HepG2 (cell line): ENCODE results near the gene TSPAN18. TPM values are rescaled to one million over a fixed set of nuclear protein-coding genes. Genes with fewer than 3 reads are reported as not detected.

Experiments used
- FOXK1 ChIP-seq: sonication (generic); formaldehyde crosslinking; IDR thresholded peaks from 2 replicates; pipeline ENCODE4 v1.4.0; 2020; ENCODE audit warnings: low read depth, missing genetic modification reagents, borderline replicate concordance
- IKZF4 ChIP-seq: sonication (generic); formaldehyde crosslinking; IDR thresholded peaks from 2 replicates; pipeline ENCODE4 v1.5.1; 2020; ENCODE audit warnings: borderline replicate concordance, mild to moderate bottlenecking, low read depth, missing genetic modification reagents; ENCODE audit errors: not compliant biosample characterization
- KDM2A ChIP-seq: sonication (generic); formaldehyde crosslinking; IDR thresholded peaks from 2 replicates; pipeline ENCODE4 v1.4.0; 2020; ENCODE audit warnings: low read depth, missing genetic modification reagents, borderline replicate concordance
- MAF1 ChIP-seq: sonication (generic); formaldehyde crosslinking; IDR thresholded peaks from 2 replicates; pipeline ENCODE4 v1.5.0; 2020; ENCODE audit warnings: missing genetic modification reagents, borderline replicate concordance
- MTF2 ChIP-seq: sonication (generic); formaldehyde crosslinking; IDR thresholded peaks from 2 replicates; pipeline ENCODE4 v1.5.0; 2020; ENCODE audit warnings: missing genetic modification reagents, borderline replicate concordance
- NONO ChIP-seq, 2 experiments: fragments of 450-650 bp in 1 of 2; sonication (generic) in 1 of 2; formaldehyde crosslinking in 1 of 2; IDR thresholded peaks in 1 of 2; conservative IDR thresholded peaks in 1 of 2; 2 replicates each; pipeline versions ENCODE4 v1.6.1 to v1.8.0; 2017 to 2022; ENCODE audit warnings: mild to moderate bottlenecking in 1 of 2, missing genetic modification reagents in 1 of 2, moderate library complexity in 1 of 2
- REPIN1 ChIP-seq: sonication (generic); formaldehyde crosslinking; IDR thresholded peaks from 2 replicates; pipeline ENCODE4 v1.8.0; 2022; ENCODE audit warnings: missing genetic modification reagents, low read depth, mild to moderate bottlenecking, borderline replicate concordance
- ZBTB14 ChIP-seq: sonication (generic); formaldehyde crosslinking; IDR thresholded peaks from 2 replicates; pipeline ENCODE4 v1.4.0; 2020; ENCODE audit warnings: missing genetic modification reagents
- ZBTB3 ChIP-seq: sonication (generic); formaldehyde crosslinking; IDR thresholded peaks from 2 replicates; pipeline ENCODE4 v1.4.0; 2020; ENCODE audit warnings: low read depth, mild to moderate bottlenecking, moderate library complexity, missing genetic modification reagents, borderline replicate concordance
- ZFAT ChIP-seq: sonication (generic); formaldehyde crosslinking; conservative IDR thresholded peaks from 2 replicates; pipeline ENCODE4 v1.8.1; 2023; ENCODE audit warnings: missing genetic modification reagents, inconsistent platforms
- ZFP62 ChIP-seq: sonication (generic); formaldehyde crosslinking; IDR thresholded peaks from 2 replicates; pipeline ENCODE4 v1.4.0; 2020; ENCODE audit warnings: missing genetic modification reagents
- ZNF276 ChIP-seq: sonication (generic); formaldehyde crosslinking; IDR thresholded peaks from 2 replicates; pipeline ENCODE4 v1.4.0; 2020; ENCODE audit warnings: mild to moderate bottlenecking, low read depth, missing genetic modification reagents
- ZNF430 ChIP-seq: sonication (generic); formaldehyde crosslinking; IDR thresholded peaks from 2 replicates; pipeline ENCODE4 v1.9.0; 2021; ENCODE audit warnings: mild to moderate bottlenecking, missing genetic modification reagents
- ZNF558 ChIP-seq: sonication (generic); formaldehyde crosslinking; IDR thresholded peaks from 2 replicates; pipeline ENCODE4 v1.9.0; 2022; ENCODE audit warnings: mild to moderate bottlenecking, missing genetic modification reagents, borderline replicate concordance
- ZNF574 ChIP-seq: sonication (generic); formaldehyde crosslinking; IDR thresholded peaks from 2 replicates; pipeline ENCODE4 v1.4.0; 2020; ENCODE audit warnings: missing genetic modification reagents
- ZNF816 ChIP-seq: sonication (generic); formaldehyde crosslinking; IDR thresholded peaks from 2 replicates; pipeline ENCODE4 v1.8.0; 2022; ENCODE audit warnings: missing genetic modification reagents, mild to moderate bottlenecking, borderline replicate concordance
- polyA plus RNA-seq, 8 experiments: library from polyadenylated mRNA; depleted of rRNA in 3 of 8; stranded (reverse) in 7 of 8; unstranded in 1 of 8; fragments of >200 nt; fragmentation: Illumina TruSeq in 4 of 8; extraction: Trizol in 4 of 8; gene quantifications; 2 replicates each; pipeline versions ENCODE4 v1.2.1 to v1.2.3, GENCODE V29; 2011 to 2016; ENCODE audit warnings: low read depth in 4 of 8, missing spikeins in 1 of 8, mixed read lengths in 1 of 8; ENCODE audit not compliant: insufficient read depth in 1 of 8
- total RNA-seq, 5 experiments: library from RNA; depleted of rRNA; stranded (reverse); fragments of >200 nt; fragmentation: Illumina TruSeq; extraction: Trizol; gene quantifications; 2 replicates each; pipeline ENCODE4 v1.2.3, GENCODE V29; 2016; ENCODE audit warnings: low read depth in 1 of 5

Gene TSPAN18
- total and polyA plus RNA-seq, 2 of the 13 experiments (the other 11 are each of a cell fraction or from before 2014, with no cell fraction given): not detected

DNA sequence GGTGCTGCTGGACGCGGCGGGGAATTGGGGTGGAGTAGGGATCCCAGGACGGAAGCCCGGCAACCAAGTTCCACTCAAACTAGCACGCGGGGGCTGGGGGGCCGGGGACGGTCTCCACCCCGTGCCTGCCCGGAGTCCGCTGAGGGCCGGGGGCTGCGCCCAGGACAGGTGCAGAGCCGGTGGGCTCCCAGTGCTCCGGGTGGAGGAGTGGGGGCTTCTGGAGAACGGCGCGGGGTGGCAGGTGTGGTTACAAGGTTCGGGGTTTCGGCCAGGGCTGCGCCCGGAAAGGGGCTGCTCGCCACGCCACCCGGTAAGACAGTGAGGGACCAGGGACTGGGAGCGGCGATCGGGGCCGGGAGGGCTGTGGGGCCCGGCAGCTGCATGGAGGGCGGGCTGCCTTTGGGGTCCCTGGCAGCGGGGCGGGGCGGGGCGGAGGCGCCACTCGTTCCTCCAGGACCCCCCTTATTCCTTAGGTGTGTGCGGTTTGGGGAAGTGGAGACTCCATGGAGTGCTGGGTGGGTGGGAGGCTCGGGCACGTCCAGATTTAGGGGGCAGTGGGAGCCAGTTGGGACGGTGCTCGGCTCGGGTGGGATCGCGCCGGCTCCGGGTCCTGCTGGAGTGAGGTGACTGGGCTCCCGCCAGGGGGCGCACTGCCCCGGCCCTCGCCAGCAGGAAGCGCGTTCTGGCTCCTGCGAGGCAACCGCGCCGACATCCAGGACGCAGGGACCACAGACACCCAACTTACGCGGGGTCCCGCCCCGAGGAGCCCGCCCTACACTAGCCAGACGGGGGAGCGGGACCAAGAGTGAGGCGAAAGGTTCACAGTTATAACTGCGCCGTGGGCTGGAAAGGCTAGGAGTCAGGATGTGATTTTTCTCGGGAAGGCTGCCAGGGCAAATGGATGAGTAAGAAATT lies 868 bp downstream of the TSPAN18 start (continued):
- TF ChIP-seq NONO (IDR thresholded peaks at IDR 0.05): no peak
- 0 out of 2 replicates have a peak, but pooled peaks have one; percentile 34 for TF ChIP-seq NONO (CRISPR knock-in tag; conservative IDR thresholded peaks at IDR 0.05)
- TF ChIP-seq ZNF816 (CRISPR knock-in tag): no peak
- TF ChIP-seq KDM2A (CRISPR knock-in tag): peak; percentile 65; the same call in 1 of the 2 replicates
- TF ChIP-seq ZBTB3: no peak
- TF ChIP-seq FOXK1 (CRISPR knock-in tag): no peak
- peak; percentile 30; the same call in 1 of the 2 replicates for TF ChIP-seq ZBTB14 (CRISPR knock-in tag)
- TF ChIP-seq ZNF276: no peak
- peak; percentile 63; the same call in 1 of the 2 replicates for TF ChIP-seq ZNF574 (CRISPR knock-in tag)
- no peak for TF ChIP-seq ZFP62 (CRISPR knock-in tag)
- TF ChIP-seq IKZF4 (CRISPR knock-in tag): no peak
- TF ChIP-seq MAF1 (CRISPR knock-in tag): no peak
- TF ChIP-seq ZNF430 (CRISPR knock-in tag): no peak
- no peak for TF ChIP-seq ZNF558 (CRISPR knock-in tag)
- peak; percentile 34; the same call in 1 of the 2 replicates for TF ChIP-seq REPIN1 (CRISPR knock-in tag)
- no peak for TF ChIP-seq ZFAT (CRISPR knock-in tag)
- peak; percentile 50; the same call in 1 of the 2 replicates for TF ChIP-seq MTF2
